Esophagus squamous epithelium (tissue), 5 donors: ENCODE measurements around the gene NHEJ1. TPM values are rescaled to one million over a fixed set of nuclear protein-coding genes. Genes with fewer than 3 reads are reported as not detected.

ENCODE experiments used
- DNase-seq: peaks from one replicate; lab custom pipeline; 2025; lab: John Stamatoyannopoulos, UW
- H3K27ac ChIP-seq, 4 donors: fragments of 200-600 bp; sonication (generic); one replicate each; pipeline ENCODE4 v1.5.1; 2016 to 2019; ENCODE audit warnings: mild to moderate bottlenecking in 1 of 4
- H3K27me3 ChIP-seq, 4 donors: fragments of 200-600 bp; sonication (generic); 1 replicate in 3 of 4; 2 replicates in 1 of 4; pipeline versions ENCODE4 v1.5.1 to v1.6.0; 2017 to 2021; ENCODE audit warnings: antibody characterized with exemption in 1 of 4
- H3K36me3 ChIP-seq, 3 donors: fragments of 200-600 bp; sonication (generic); one replicate each; pipeline ENCODE4 v1.5.1; 2016 to 2019
- H3K4me1 ChIP-seq, 3 donors: fragments of 200-600 bp; sonication (generic); one replicate each; pipeline ENCODE4 v1.5.1; 2017 to 2019
- H3K4me3 ChIP-seq, 4 donors: fragments of 200-600 bp; sonication (generic); 1 replicate in 3 of 4; 2 replicates in 1 of 4; pipeline ENCODE4 v1.5.1; 2016 to 2019; ENCODE audit warnings: mild to moderate bottlenecking in 2 of 4, moderate library complexity in 1 of 4
- H3K9me3 ChIP-seq, 3 donors: fragments of 200-600 bp; sonication (generic); one replicate each; pipeline ENCODE4 v1.5.1; 2016 to 2019
- POLR2A ChIP-seq, 4 donors: fragments of 450-650 bp; IDR thresholded peaks; one replicate each; pipeline ENCODE4 v1.6.1; 2017; ENCODE audit warnings: antibody characterized with exemption in 4 of 4, mild to moderate bottlenecking in 4 of 4, moderate library complexity in 3 of 4
- WGBS, 2 donors: methylation state at CpG; one replicate each; pipeline ENCODE4 v1.1.5; 2018; 5-methylcytosine and 5-hydroxymethylcytosine counted together
- intact Hi-C: fragments of 100-400 bp; cut with DNase I; formaldehyde crosslinking; loops from one replicate; pipeline ENCODE4 v1.15.0; 2022
- total RNA-seq, 4 donors: library from RNA; depleted of rRNA; stranded (reverse); fragments of >200 nt; gene quantifications; one replicate each; pipeline ENCODE4 v1.1.0, GENCODE V29; 2016
- TF ChIP-seq, protein P1 (sequence below), 6 experiments: fragments of 450-650 bp in 4 of 6; fragments of 200-600 bp in 2 of 6; sonication (generic) in 2 of 6; IDR thresholded peaks; one replicate each; pipeline ENCODE4 v1.5.1; 2016 to 2019; ENCODE audit warnings: antibody characterized with exemption in 6 of 6, mild to moderate bottlenecking in 4 of 6, moderate library complexity in 4 of 6
- donor health status: DM: yes; HTN: yes; CAD: no.

The NHEJ1 gene
- total RNA-seq, 4 donors from 2014 or later: 6.3 to 14.3 (median 9.7) TPM

DNA sequence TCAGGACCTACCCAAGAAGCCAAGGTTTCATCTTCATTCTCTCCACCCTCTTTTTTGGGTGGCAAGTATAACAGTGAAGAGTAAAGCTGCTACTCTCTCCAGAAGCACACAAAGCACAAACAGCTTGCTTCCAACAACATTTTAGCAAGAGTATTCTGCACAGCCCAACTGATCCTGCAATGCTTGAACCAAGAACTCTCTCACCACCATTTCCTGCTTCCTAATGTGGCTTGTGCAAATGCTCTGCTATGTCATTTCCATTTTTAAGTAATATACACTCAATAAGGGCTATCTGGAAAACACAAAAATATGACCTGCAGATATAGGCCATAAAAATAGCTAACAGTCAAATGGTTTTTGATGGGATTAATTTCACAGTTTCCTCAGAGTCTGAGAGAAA lies 75.8 kb downstream of the NHEJ1 start:
- TF ChIP-seq, protein P1, sequence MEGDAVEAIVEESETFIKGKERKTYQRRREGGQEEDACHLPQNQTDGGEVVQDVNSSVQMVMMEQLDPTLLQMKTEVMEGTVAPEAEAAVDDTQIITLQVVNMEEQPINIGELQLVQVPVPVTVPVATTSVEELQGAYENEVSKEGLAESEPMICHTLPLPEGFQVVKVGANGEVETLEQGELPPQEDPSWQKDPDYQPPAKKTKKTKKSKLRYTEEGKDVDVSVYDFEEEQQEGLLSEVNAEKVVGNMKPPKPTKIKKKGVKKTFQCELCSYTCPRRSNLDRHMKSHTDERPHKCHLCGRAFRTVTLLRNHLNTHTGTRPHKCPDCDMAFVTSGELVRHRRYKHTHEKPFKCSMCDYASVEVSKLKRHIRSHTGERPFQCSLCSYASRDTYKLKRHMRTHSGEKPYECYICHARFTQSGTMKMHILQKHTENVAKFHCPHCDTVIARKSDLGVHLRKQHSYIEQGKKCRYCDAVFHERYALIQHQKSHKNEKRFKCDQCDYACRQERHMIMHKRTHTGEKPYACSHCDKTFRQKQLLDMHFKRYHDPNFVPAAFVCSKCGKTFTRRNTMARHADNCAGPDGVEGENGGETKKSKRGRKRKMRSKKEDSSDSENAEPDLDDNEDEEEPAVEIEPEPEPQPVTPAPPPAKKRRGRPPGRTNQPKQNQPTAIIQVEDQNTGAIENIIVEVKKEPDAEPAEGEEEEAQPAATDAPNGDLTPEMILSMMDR (IDR thresholded peaks at IDR 0.05): no peak
- TF ChIP-seq POLR2A (IDR thresholded peaks at IDR 0.05): no peak
- Histone ChIP-seq H3K9me3 (no peaks in the 10 kb centered on the region), H3K4me1 (no peaks in the 10 kb centered on the region), H3K36me3 (no peaks in the 10 kb centered on the region), H3K27ac (no peak overlapping the region), H3K27me3 (no peaks in the 10 kb centered on the region), H3K4me3 (no peak overlapping the region)
- intact Hi-C loops: no loop called here
- no peak for DNase-seq

DNA sequence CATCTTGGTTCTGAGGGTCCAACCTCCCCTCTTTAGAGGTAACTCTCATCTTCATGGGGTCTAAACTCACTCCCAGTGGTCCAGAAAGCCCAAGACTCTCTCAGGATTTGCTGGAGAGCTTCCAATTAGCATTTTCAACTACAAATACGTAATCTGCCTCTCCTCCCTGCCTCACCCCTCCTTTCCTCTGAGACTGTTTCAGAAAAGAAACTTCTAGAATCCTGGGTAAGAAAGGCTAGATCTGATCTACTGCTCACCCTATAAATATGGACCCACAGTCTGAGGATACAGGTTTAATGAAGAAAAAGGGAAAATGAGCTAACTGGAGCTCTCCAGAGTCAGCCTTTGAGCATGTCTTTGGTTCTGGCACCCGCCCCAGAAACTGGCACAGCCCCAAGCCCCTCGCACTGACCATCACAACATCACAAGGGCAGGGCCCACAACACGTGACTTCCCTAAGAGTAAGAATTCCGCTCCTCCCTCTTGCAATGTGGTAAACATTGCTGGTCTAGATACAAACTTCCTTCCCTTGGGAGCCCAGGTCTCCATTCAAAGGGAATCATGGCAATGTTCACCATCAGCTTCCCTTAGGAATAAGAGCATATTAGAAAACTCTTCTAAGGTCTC lies 78.2 kb downstream of the NHEJ1 start:
- TF ChIP-seq, protein P1 (IDR thresholded peaks at IDR 0.05): no peak
- TF ChIP-seq POLR2A (IDR thresholded peaks at IDR 0.05): no peak
- Histone ChIP-seq H3K4me3 (no peak overlapping the region), H3K27ac (no peak overlapping the region), H3K27me3 (no peaks in the 10 kb centered on the region), H3K36me3 (peaks cover 0 to 8% (median 0%) of the 10 kb centered on the region in 3 donors), H3K4me1 (no peaks in the 10 kb centered on the region), H3K9me3 (no peaks in the 10 kb centered on the region)
- no peak for DNase-seq
- WGBS, 2 donors: 54 to 58% methylated on average over 3 to 5 of the region's 5 CpGs
- intact Hi-C loops: no loop called here

DNA sequence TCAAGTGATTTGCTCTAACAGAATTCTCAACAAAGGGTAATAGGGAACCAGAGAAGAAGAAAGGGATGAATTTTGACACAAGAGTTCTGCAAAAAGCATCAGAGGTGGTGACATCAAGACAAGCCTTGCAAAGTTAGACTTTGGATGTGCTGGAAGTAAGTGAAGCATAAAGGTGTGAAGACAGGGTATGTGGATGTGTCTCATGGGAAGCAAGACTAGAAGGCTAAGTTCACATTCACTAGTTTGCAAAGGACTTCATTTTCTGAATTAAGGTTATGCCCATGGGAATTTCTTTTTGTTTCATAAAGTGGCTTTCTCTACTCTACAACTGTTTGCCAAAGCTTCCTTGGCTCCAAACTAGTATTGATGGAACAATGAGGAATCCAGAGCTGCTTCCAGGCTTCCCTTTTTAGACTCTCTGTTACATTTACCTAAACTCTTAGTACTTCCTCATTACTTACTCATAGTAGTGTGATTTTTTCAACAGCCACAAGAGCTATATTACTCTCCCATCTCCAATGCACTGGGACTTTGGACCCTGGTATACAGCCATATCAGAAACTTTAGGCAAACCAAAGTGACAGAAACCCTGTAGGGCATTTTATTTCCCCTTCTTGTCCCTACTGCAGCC lies 78.8 kb downstream of the NHEJ1 start:
- no peak overlapping the region for H3K27ac ChIP-seq
- intact Hi-C loops: no loop called here
- H3K27me3 ChIP-seq: no peaks in the 10 kb centered on the region
- no peaks in the 10 kb centered on the region for H3K4me1 ChIP-seq
- H3K9me3 ChIP-seq: no peaks in the 10 kb centered on the region
- TF ChIP-seq, protein P1 (IDR thresholded peaks at IDR 0.05): no peak
- no peak for TF ChIP-seq POLR2A (IDR thresholded peaks at IDR 0.05)
- no peak for DNase-seq
- H3K4me3 ChIP-seq: no peak overlapping the region
- H3K36me3 ChIP-seq: peaks cover 0 to 14% (median 0%) of the 10 kb centered on the region in 3 donors

DNA sequence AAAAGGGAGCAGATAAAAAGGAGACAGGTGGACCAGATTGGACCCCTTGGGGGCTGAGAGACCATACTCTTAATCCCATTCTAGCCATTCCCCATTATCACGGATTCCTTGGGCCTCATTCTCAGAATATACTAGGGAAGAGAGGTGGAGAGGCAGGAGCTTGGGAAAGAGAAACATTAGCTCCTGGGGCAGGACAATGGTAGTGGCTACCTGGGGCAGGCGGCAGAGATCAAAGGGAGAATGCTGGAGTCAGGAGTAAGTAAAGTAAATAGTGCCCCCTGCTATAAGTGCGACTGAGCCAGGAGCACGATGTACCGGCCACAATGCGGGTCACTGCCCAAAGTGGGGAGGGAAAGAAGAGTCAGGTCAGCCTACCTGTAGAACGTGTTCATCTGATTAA lies 79.5 kb downstream of the NHEJ1 start:
- WGBS, 2 donors: 83 to 88% methylated on average over 7 of the region's 7 CpGs
- intact Hi-C loops: no loop called here
- Histone ChIP-seq H3K4me1 (no peaks in the 10 kb centered on the region), H3K27me3 (no peaks in the 10 kb centered on the region), H3K27ac (no peak overlapping the region), H3K9me3 (no peaks in the 10 kb centered on the region), H3K4me3 (no peak overlapping the region), H3K36me3 (peaks cover 0 to 21% (median 0%) of the 10 kb centered on the region in 3 donors)
- DNase-seq: no peak
- no peak for TF ChIP-seq POLR2A (IDR thresholded peaks at IDR 0.05)
- TF ChIP-seq, protein P1 (IDR thresholded peaks at IDR 0.05): no peak

DNA sequence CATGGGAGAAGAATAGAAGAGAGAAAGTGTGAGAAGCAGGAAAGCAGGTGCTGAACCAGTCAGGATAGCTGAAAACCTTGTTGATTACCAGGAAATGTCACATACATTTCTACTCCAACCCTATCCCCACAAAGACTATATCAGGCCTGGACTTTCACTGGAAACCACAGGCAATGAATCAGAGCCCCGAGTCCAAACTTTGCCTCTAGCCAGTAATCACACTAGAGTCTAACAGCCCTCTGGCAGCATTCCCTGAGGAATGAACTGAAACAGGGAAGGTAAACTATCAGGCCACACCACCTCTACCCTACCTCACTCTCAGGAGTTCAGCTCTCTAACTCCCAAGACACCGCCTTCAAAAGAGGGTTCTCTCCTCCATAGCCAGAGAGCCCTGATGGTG lies 81.2 kb downstream of the NHEJ1 start:
- 51 to 94% methylated on average over 2 of the region's 2 CpGs for WGBS, 2 donors
- no peaks in the 10 kb centered on the region for H3K9me3 ChIP-seq
- intact Hi-C loops: no loop called here
- H3K4me1 ChIP-seq: no peaks in the 10 kb centered on the region
- no peak overlapping the region for H3K27ac ChIP-seq
- H3K4me3 ChIP-seq: no peak overlapping the region
- H3K27me3 ChIP-seq: no peaks in the 10 kb centered on the region
- H3K36me3 ChIP-seq: peaks cover 0 to 38% (median 0%) of the 10 kb centered on the region in 3 donors
- TF ChIP-seq, protein P1 (IDR thresholded peaks at IDR 0.05): no peak
- no peak for TF ChIP-seq POLR2A (IDR thresholded peaks at IDR 0.05)
- no peak for DNase-seq
